NCI-H2081 (cell line): Measurements from ENCODE around the gene ANKRD13B.

ENCODE experiments used
- DNase-seq, 2 experiments: peaks; one replicate each; lab custom pipeline; 2025; lab: John Stamatoyannopoulos, UW

ANKRD13B gene

DNA sequence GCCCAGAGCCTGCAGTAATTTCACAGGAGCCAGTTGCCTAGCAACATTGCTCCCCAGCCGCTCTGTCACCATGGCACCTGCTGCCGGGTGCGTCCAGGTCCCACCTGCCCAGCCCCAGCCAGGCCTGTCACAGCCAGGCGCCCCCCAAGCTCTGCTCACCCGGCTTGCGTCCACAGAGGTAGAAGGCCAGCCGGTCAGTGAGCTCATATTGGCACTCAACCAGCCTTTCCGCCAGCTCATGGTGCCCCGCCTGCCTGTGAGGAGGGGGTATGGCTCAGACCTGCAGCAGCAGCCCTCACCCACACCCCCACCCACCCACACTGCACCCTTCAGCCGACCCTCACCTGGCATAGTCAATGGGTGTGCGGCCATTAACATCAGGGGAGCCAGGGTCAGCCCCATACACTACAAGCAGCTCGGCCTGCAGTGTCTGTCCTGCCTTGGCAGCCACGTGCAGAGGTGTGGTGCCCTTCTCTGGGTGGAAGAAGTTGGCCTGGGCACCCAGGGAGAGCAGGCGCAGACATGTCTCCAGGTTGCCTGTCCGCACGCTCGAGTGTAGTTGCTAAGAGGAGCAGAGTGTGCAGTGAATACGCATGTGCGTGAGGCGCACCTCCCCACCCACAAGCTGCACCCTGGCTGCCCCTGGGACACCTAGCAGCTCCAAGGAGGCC, 11.2 kb upstream of the ANKRD13B start:
- peak in 1 of 2 experiments; percentile 39 for DNase-seq

DNA sequence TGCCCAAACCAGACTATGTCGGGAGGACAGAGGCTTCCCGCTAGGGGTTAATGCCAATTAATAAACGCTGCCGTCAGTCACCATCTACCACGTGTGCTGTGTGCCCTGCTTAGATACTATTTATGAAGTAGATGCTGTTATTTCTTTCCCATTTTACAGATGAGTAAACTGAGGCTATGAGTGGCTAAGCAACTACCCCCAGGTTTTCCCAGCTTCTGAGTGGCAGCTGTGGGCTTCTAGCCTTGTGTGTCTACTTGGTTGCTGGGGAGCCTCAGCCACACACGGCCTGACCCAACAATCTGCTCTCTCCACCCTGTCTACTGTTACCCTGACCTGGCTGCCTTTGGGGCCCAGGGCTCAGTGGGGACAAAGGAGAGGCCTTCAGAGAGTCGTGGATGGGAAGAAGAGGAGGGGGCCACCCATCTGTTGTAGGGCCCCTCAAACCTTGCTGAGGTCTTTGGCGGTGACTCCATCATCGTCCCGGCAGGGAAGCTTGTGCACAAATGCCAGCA, 10.6 kb upstream of the ANKRD13B start:
- no peak for DNase-seq

DNA sequence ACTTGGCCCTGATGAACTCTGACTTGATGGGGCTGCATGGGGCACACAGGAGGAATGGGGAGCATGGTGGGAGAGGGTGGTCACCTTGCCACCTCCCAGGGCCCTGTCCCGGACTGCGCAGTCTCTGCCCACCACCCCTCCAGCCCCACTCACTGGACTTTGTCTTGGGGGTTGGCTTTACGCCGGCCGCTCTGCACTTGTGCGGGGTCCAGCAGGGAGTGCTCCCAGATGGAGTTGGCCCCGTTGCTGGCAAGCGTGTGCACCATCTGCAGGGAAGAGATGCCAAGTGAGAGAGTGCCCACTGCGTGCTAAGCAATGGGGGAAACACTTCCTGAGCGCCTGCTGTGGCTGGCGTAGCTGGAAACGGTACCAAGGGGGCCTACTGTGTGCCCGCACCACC, 10.2 kb upstream of the ANKRD13B start:
- no peak for DNase-seq

DNA sequence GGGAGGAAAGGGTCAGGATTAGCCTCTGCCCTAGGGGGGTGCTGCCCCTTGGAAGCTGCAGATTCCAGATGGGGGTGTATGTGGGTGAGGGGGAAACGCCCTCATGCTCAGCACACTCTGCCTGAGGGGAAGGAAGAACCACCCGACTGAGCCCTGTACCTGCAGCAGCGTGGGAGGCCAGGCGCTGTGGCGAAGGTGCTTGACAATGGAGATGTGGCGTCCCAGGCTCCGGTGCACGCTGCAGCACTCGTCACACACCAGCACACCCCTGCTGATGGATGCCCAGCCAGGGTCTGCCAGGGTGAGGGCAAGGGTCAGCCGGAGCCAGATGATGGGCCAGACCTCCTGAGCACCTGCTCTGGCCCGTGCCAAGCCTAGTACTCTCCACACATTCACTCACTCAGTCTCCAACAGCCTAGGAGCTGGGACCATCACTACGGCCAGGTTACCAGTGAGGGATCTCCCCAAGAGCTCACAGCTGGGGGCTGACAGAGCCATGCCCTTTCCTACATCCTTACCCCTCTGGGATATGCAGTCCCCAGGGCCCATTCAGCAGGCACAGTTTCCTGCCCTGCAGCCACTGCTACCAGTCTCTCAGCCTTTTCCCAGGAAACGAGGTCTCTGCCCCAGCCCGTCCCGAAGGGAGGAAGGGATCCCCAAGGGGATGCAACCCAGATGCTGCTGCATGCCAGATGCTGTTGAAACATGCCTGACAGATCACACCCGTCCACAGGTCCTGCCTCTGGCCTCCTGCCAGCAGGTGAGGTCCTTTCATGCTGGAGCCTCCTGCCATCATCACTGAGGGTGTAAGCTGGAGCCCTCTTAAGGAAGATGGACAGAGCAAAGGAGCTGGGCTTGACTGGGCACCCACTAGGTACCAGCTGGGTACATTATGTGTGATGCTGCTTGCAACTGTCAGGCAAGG, 9.3 kb upstream of the ANKRD13B start:
- DNase-seq = no peak

DNA sequence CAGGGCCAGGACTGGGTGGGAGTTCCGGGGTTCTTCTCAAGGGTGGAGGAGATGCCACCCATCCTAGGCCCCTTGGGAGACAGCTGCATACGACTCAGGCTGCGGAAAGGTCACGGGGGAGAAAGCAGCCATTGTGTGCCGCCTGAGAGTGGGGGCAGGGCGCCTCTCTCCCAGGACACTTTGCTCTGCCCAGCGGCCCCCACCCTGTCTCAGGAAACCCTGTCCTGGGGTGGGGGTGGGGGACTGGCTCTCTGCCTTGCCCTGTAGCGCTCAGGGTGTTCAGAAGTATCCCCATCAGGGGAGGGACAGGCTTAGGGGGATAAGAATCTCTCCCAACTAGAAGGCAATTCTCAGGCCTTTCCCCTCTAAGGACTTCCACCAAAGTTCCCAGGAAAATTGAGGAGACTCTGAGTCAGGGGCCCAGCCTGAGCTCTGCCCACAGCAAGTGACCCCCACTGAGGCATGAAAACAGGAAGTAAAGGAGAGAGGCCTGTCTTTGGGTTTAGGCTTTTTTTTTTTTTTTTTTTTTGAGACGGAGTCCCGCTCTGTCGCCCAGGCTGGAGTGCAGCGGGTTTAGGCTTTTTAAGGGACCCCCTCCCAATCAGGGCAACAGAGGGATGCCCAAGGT, 8.4 kb upstream of the ANKRD13B start:
- no peak for DNase-seq

- no peak for DNase-seq
These were observed 7.7 kb upstream of the ANKRD13B start for GRCh38 chr17:29585080-29585751.

DNA sequence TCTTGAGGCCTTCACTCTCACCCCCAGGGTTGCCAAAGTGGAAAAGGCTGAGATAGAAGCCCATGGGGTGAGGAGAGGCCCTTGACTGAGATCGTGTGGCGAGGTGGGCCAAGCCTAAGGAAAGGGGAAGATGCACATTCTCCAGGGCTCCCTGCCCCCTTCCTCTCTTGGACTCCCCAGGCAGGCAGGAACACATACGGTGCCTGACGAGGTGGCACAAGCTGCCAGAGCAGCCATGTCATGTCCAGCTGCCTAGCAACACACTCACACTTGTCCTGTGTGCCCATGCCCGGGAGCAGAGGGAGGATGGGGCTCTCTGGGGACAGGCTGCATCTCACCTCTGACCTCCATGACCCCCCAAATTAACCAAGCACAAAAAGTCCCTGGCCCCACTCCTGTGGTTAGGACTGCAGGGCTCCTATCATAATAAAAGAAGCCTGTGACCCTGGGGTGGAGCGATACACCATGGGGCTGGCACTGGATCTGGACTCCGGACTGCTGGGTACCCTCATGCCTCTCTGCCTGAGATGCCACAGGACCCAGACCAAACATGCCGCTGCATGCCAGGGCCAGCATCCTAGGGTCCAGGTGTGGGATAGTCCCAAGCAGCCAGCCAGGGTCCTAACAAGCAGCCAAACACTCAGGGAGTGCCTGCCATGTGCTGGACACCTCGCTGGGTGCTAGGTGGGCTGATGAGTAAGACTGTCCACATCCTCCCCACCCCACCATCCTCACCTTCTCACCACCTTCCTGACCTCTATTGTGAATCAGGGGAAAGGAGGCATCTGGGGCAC, 6.1 kb upstream of the ANKRD13B start:
- DNase-seq = no peak

DNA sequence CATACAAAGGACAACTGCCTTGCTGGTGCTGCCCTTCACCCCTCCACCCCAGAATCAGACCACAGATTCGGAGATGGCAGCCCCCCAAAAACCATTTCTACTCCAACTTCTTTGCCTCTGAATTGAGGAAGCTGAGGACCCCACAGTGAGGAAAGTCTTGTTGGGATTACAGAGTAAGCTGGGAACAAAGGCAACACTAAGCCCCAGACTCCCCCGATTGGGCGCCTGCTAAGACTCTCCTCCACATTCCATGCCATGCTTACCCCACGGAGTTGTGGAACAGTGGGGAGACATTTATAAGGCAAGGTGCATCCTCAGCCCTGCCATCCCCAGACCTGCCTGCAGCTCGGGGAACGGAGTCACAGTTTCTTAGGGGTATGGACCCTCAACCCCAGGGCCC, 5.3 kb upstream of the ANKRD13B start:
- DNase-seq = no peak

DNA sequence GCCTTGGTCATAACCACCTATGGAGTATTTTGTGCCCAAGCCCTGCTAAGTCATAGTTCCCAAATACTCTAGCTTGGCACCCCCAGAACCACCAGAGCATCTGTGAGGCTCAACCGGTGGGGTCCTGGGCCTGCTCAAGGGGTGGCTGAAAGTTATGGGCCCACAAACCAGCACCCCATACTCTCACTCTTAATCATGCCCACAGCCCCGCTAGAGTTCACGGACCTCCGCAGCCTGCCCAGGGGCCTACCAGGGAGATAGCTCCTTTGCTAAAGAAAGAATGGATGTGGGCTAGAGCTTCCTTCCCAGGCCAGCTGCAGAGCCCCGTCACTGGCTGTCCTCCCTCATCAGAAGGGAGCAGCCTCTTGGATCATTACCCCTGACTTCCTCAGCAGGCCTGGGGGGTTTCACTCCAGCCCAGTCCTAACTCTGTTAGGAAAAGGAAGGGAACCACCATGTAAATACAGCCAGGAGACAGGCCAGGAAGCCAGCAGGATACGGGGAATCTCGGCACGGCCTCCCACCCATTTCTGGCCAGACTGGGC, 4.8 kb upstream of the ANKRD13B start:
- no peak for DNase-seq

DNA sequence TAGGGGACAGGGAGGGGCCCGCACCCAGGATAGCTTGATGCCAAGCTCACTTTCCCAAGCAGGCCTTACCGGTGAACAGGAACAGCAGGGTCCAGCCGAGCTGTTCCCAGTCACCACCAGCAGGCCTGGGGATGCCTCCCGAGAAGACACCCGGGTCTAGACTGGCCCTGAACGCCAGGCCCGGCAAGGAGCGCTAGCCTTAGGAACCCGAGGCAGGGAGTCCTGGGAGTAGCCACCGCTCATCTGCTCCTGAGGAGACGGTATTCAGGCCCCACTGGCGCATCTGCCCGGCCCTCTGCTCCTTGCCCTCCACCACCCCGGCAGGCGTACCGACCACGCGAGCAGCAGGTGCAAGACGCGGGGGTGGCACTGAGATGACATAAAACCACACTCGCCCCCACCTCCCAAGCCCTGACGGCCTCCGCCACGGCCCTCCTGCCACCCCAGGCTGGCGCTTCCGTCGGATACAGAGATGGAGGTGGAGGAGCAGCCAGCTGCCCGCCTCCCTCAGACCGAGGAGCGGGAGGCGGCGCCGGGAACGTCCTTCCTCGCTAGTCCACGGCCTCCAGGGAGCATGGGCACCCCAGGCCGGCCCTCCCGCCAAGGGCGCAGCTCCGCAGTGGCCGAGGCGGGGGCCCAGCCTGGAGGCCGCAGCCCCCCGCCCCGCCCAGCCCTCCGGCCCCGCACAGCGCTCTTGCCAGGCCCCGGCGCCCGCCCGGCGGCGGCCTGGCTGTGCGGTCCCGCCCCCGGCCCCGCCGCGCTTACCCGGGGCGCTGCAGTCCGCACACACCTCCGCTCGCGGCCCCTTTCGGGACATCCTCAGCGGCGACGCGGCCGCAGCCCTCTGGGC, 4.1 kb upstream of the ANKRD13B start:
- peak in 1 of 2 experiments; percentile 27 for DNase-seq

DNA sequence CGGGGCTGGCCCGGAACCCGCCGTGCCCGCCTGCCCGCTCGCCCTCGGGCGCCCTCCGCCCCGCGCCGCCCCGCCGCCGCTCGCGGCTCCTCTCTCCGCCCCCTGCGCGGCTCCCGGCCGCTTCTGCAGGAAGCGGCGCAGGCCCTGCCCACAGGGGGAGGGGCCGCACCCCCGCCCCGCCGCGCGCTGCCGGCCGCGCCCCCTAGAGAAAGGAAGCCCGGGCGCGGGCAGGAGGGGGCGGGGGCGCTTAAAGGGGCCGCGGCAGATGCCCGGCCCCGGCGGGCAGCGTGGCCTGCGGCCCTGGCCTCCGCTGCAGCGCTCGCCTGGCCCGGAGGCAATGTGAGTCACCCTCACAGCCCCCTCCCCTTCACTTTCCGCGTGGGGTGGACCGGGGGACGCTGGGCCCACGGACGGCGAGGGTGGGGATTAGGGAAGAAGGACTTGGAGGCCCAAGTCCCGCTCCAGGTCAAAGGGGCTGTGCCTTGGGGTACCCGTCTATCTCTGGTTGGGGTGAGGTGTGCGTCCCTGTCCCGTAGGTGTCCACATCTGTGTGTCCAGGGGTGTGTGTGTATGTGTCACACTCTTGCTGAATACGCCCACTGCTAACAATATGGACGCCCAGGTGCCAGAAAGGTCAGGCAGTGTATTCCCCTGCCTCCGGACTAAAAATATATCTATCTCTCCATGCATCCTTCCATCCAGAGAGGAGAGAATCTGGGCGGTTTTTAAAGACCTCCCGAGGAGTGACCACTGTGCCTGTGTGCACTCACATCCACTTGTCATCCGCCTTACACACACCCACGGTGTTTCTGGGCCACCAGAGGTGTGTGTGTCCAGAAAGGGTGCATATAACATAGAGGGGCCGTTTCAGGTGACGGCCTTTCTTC, 3.2 kb upstream of the ANKRD13B start, which contains the start of gene GIT1:
TSS of gene GIT1 (minus strand) at position 125 of the 887 bp plus-strand sequence. CDS start 270 bp downstream, outside the sequence.
- DNase-seq = peak; percentile 77 to 81

- peak in 1 of 2 experiments; percentile 62 for DNase-seq
These were observed 2.4 kb upstream of the ANKRD13B start for GRCh38 chr17:29590411-29591145.

DNA sequence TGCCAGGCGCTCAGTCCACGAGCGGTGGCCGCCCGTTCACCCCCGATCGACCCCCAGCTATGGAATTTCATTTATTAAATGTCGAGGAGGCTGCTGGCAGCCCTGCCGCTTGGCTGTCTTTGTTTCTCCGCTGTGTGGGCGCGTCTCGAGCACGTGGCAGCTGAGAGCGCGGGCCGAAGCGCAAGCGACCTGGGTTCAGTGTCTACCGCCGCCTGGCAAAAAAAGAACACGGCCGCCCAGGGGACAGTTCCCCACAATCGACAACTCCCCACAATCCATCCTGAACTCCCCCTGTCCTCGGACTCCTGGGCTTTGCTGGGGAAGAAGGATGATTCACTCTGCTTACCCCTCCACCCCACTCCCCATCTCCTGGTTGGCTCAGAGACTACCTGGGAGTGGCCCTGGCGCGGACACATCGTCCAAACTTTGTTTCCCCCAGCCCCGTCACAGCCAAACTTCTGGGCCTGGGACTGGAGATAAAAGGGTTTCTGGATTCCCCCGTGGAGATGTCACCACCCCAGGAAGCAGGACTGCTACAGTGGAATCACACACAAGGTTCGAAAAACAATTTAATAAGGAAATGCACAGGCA, 1.7 kb upstream of the ANKRD13B start:
- DNase-seq = peak; percentile 69 to 77

DNA sequence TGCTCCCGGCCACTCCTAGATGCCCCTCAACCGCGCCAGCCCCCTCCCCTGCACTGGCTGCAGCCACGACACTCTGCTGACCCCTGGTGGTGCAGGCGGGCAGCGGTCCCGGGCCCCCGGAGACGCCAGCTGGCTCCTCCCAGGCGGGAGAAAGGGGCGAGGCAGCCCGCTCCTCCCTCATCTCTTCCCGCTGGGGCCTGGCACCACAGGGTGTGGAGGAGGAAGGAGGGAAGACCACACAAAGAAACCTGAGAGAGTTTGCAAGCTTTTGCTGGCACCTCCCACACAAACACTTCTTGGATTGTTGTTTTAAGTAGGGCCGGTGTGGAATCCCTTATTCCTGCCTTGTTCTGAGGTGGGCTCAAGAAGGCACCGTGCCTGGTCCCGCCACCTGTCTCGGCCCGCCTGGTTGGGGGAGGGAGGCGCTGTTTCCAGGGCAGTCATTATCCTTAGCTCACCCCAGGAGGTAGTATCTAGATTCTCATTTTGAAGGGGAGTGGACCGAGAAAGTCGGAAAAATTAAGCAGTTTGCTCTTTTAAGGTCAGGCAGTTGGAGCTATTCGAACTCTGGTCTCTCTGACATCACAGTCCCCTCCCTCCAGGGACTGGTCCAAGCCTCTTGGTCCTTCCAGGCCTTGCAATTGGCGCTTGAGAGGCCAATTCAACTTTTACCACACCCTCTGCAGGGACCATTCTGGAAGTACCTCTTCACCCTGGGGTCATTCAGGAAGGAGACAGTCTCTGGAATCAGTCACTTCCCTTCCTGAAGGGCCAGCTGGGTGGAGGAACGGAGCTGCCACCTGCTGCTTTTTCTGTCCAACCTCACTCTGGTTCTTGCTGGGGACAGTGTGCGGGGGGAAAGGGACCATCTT, 959 bp upstream of the ANKRD13B start:
- peak; percentile 79 to 84 for DNase-seq

GRCh38 chr17:29593591-29594518, 923 bp downstream of the ANKRD13B start:
- DNase-seq = peak in 1 of 2 experiments; percentile 18
